ENCODE data around the gene CRK. TPM values are rescaled to one million over a fixed set of nuclear protein-coding genes. Genes with fewer than 3 reads are reported as not detected.
"Not testable (repeated sequence)": the region's sequence is repeated elsewhere in the genome, so short reads cannot be mapped to it uniquely, and the experiment has no call there.

The CRK gene
- total RNA-seq, 3 donors from 2014 or later (not counting 1 experiment from before 2014, with no cell fraction given): 15.9 to 19.6 (median 16.7) TPM

- H3K4me3 ChIP-seq (ENCODE audit: low read length): peak overlapping the region; percentile 92
- peak overlapping the region; percentile 98 for H3K27ac Mint-ChIP-seq
- no peaks in the 10 kb centered on the region for H3K9me3 Mint-ChIP-seq
- no peaks in the 10 kb centered on the region for H3K27me3 ChIP-seq (ENCODE audit: control insufficient read depth, insufficient read depth, low read length)
- peak overlapping the region; percentile 89 for H3K27ac ChIP-seq (ENCODE audit: low read length)
- no peaks in the 10 kb centered on the region for H3K36me3 Mint-ChIP-seq
- intact Hi-C loops (cut with micrococcal nuclease): loop anchor here (2.0 kb wide), 1 partner anchor 34 kb away; no protein-coding TSS in a partner anchor
- peak overlapping the region; percentile 99 for H3K4me3 Mint-ChIP-seq
- H3K4me1 ChIP-seq (ENCODE audit: control insufficient read depth, insufficient read depth, low read length): peaks cover 21% of the 10 kb centered on the region
- DNase-seq (peak; percentile 22 to 50), ATAC-seq (peak; percentile 15 to 24 (median 21))
- no peak for TF ChIP-seq CTCF (IDR thresholded peaks at IDR 0.05)
- under 1% methylated on average over 41 of the region's 41 CpGs for WGBS (ENCODE audit: insufficient coverage)
- H3K4me1 Mint-ChIP-seq: peaks cover 39 to 52% of the 10 kb centered on the region in 2 donors
- no peaks in the 10 kb centered on the region for H3K36me3 ChIP-seq (ENCODE audit: control insufficient read depth, insufficient read depth, low read length)
- H3K27me3 Mint-ChIP-seq (ENCODE audit: low read depth in 2 of 2): no peaks in the 10 kb centered on the region
- H3K9me3 ChIP-seq (ENCODE audit: control insufficient read depth, insufficient read depth, low read length): no peaks in the 10 kb centered on the region
These were observed 56.9 kb downstream of the CRK start for GRCh38 chr17:1398931-1399678.

DNA sequence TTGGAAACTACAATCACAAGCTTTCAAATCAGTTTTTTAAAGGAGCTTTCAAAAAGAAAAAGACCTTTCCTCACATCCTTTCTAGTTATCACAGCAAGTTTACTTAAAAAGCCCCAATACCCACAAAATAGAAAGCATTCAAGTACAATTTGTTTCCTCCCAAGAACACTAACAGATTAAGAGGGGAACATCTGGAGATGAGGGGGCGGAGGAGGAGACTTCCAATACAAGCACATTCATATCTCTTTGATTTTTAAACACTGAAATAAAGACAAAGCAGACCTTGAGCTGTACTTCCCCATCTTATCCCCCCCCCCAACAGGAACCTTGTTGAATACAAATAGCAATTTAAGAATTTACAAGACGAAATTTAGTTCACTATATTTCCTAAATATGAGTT lies 58.0 kb downstream of the CRK start:
- no peaks in the 10 kb centered on the region for H3K9me3 Mint-ChIP-seq
- Histone ChIP-seq H3K4me3 (ENCODE audit: low read length) (no peak overlapping the region), H3K27ac (ENCODE audit: low read length) (peak overlapping the region; percentile 13), H3K27me3 (ENCODE audit: control insufficient read depth, insufficient read depth, low read length) (no peaks in the 10 kb centered on the region), H3K9me3 (ENCODE audit: control insufficient read depth, insufficient read depth, low read length) (no peaks in the 10 kb centered on the region), H3K36me3 (ENCODE audit: control insufficient read depth, insufficient read depth, low read length) (no peaks in the 10 kb centered on the region), H3K4me1 (ENCODE audit: control insufficient read depth, insufficient read depth, low read length) (peaks cover 27% of the 10 kb centered on the region)
- no peak for TF ChIP-seq CTCF (IDR thresholded peaks at IDR 0.05)
- ATAC-seq (no peak), DNase-seq (peak in 1 of 2 donors; percentile 30)
- H3K4me3 Mint-ChIP-seq: peak overlapping the region; percentile 99
- H3K27me3 Mint-ChIP-seq (ENCODE audit: low read depth in 2 of 2): no peaks in the 10 kb centered on the region
- WGBS (ENCODE audit: insufficient coverage): no CpG with 5 or more reads among the region's 2 CpGs
- peak overlapping the region; percentile 98 for H3K27ac Mint-ChIP-seq
- intact Hi-C loops (cut with micrococcal nuclease): loop anchor here (2.0 kb wide), 1 partner anchor 33 kb away; no protein-coding TSS in a partner anchor
- no peaks in the 10 kb centered on the region for H3K36me3 Mint-ChIP-seq
- H3K4me1 Mint-ChIP-seq: peaks cover 47 to 62% of the 10 kb centered on the region in 2 donors

GRCh38 chr17:1395876-1396665 lies 60.0 kb downstream of the CRK start:
- H3K27ac Mint-ChIP-seq: peak overlapping the region; percentile 98
- not testable (repeated sequence) for H3K9me3 Mint-ChIP-seq

GRCh38 chr17:1391577-1391976 lies 64.5 kb downstream of the CRK start:
- H3K4me3 Mint-ChIP-seq: no peak overlapping the region
- no peaks in the 10 kb centered on the region for H3K36me3 ChIP-seq (ENCODE audit: control insufficient read depth, insufficient read depth, low read length)
- no peaks in the 10 kb centered on the region for H3K36me3 Mint-ChIP-seq
- no peak overlapping the region for H3K4me3 ChIP-seq (ENCODE audit: low read length)
- no peak overlapping the region for H3K27ac ChIP-seq (ENCODE audit: low read length)
- H3K9me3 Mint-ChIP-seq: no peaks in the 10 kb centered on the region
- H3K27ac Mint-ChIP-seq: peak overlapping the region; percentile 74 to 83
- H3K4me1 ChIP-seq (ENCODE audit: control insufficient read depth, insufficient read depth, low read length): peaks cover 49% of the 10 kb centered on the region
- H3K27me3 ChIP-seq (ENCODE audit: control insufficient read depth, insufficient read depth, low read length): no peaks in the 10 kb centered on the region
- no peaks in the 10 kb centered on the region for H3K27me3 Mint-ChIP-seq (ENCODE audit: low read depth in 2 of 2)
- peaks cover 57 to 79% of the 10 kb centered on the region in 2 donors for H3K4me1 Mint-ChIP-seq
- no peaks in the 10 kb centered on the region for H3K9me3 ChIP-seq (ENCODE audit: control insufficient read depth, insufficient read depth, low read length)
- intact Hi-C loops (cut with micrococcal nuclease): loop anchor here (2.0 kb wide), 1 partner anchor 15 kb away; no protein-coding TSS in a partner anchor
- WGBS (ENCODE audit: insufficient coverage): 91% methylated on average over 9 of the region's 9 CpGs
- no peak for ATAC-seq
- TF ChIP-seq CTCF (IDR thresholded peaks at IDR 0.05): no peak
- DNase-seq: no peak

More at GRCh38 chr17:1395876-1396665, 60.0 kb downstream of the CRK start:
- intact Hi-C loops (cut with micrococcal nuclease); H3K27me3 Mint-ChIP-seq (ENCODE audit: low read depth in 2 of 2); ATAC-seq; H3K27ac ChIP-seq (ENCODE audit: low read length); H3K4me3 ChIP-seq (ENCODE audit: low read length); H3K9me3 ChIP-seq (ENCODE audit: control insufficient read depth, insufficient read depth, low read length); DNase-seq; H3K36me3 Mint-ChIP-seq; H3K27me3 ChIP-seq (ENCODE audit: control insufficient read depth, insufficient read depth, low read length); H3K36me3 ChIP-seq (ENCODE audit: control insufficient read depth, insufficient read depth, low read length): not testable (repeated sequence)
- Mint-ChIP-seq H3K4me3 (peak overlapping the region; percentile 17), H3K4me1 (peaks cover 60 to 79% of the 10 kb centered on the region in 2 donors)
- 92% methylated on average over 22 of the region's 26 CpGs for WGBS (ENCODE audit: insufficient coverage)
- peaks cover 44% of the 10 kb centered on the region for H3K4me1 ChIP-seq (ENCODE audit: control insufficient read depth, insufficient read depth, low read length)
